B cell (primary cell): Measurements from ENCODE around the gene CSTF3. TPM values are rescaled to one million over a fixed set of nuclear protein-coding genes. Genes with fewer than 3 reads are reported as not detected.
"Not testable (repeated sequence)": the region's sequence is repeated elsewhere in the genome, so short reads cannot be mapped to it uniquely, and the experiment has no call there.

Experiments used
- ATAC-seq: fragments of 200-7000 bp; cut with Tn5 transposase; one replicate; pipeline ENCODE4 v1.10.0; 2021; ENCODE audit warnings: low read depth, mild to moderate bottlenecking, moderate number of reproducible peaks, moderate library complexity
- CTCF ChIA-PET: fragments of 350-600 bp; sonication (Branson Sonifier 250); formaldehyde crosslinking; loops from one replicate; lab custom pipeline; 2021; ENCODE audit warnings: antibody characterized with exemption, inconsistent platforms; lab: Charles Lee
- POLR2A ChIA-PET: fragments of 350-600 bp; sonication (Branson Sonifier 250); formaldehyde crosslinking; loops from one replicate; lab custom pipeline; 2021; ENCODE audit warnings: antibody characterized with exemption; lab: Charles Lee
- DNase-seq: peaks from one replicate; pipeline ENCODE4 v3.0.0; 2013
- H2AFZ ChIP-seq: 2 replicates; pipeline ENCODE4 v1.6.1; 2012; ENCODE audit warnings: mild to moderate bottlenecking, low read depth, low read length; ENCODE audit not compliant: insufficient read depth, poor library complexity, severe bottlenecking
- H3K27ac ChIP-seq, 2 donors: 1 replicate in 1 of 2; 2 replicates in 1 of 2; pipeline ENCODE4 v1.5.1; 2012 to 2013; ENCODE audit warnings: low read length in 2 of 2, mild to moderate bottlenecking in 2 of 2, moderate library complexity in 1 of 2
- H3K27me3 ChIP-seq, 4 experiments: fragments of 200-600 bp in 1 of 4; sonication (generic) in 1 of 4; replicated peaks in 1 of 4; 1 replicate in 2 of 4; 2 replicates in 2 of 4; pipeline versions ENCODE4 v1.6.1 to v1.7.0; 2013 to 2016; ENCODE audit warnings: low read length in 3 of 4, mild to moderate bottlenecking in 2 of 4, mixed read lengths in 1 of 4, moderate library complexity in 1 of 4; ENCODE audit not compliant: insufficient read depth in 4 of 4, control insufficient read depth in 3 of 4; ENCODE audit errors: control extremely low read depth in 1 of 4
- H3K36me3 ChIP-seq, 2 experiments: replicated peaks in 1 of 2; 1 replicate in 1 of 2; 2 replicates in 1 of 2; pipeline versions ENCODE4 v1.6.1 to v1.7.1; 2013; ENCODE audit warnings: low read length in 1 of 2; ENCODE audit not compliant: insufficient read depth in 2 of 2, control insufficient read depth in 1 of 2; ENCODE audit errors: control extremely low read depth in 1 of 2, extremely low read depth in 1 of 2
- H3K4me1 ChIP-seq, 2 donors: fragments of 200-600 bp in 1 of 2; sonication (generic) in 1 of 2; 1 replicate in 1 of 2; 2 replicates in 1 of 2; pipeline versions ENCODE4 v1.5.1 to v1.6.1; 2013 to 2017; ENCODE audit warnings: low read length in 2 of 2; ENCODE audit not compliant: control insufficient read depth in 2 of 2, insufficient read depth in 2 of 2
- H3K4me2 ChIP-seq: replicated peaks from 2 replicates; pipeline ENCODE3; 2012; ENCODE audit warnings: mild to moderate bottlenecking, low read depth, low read length; ENCODE audit not compliant: poor library complexity, severe bottlenecking
- H3K4me3 ChIP-seq, 5 experiments: fragments of 200-600 bp in 1 of 5; sonication (generic) in 1 of 5; 1 replicate in 3 of 5; 2 replicates in 2 of 5; pipeline versions ENCODE4 v1.5.1 to v1.7.0; 2011 to 2016; ENCODE audit warnings: low read length in 4 of 5, mild to moderate bottlenecking in 4 of 5, low read depth in 2 of 5, control low read depth in 1 of 5, moderate library complexity in 1 of 5; ENCODE audit not compliant: insufficient read depth in 1 of 5; ENCODE audit errors: control extremely low read depth in 1 of 5, extremely low read depth in 1 of 5
- H3K79me2 ChIP-seq: fragments of 200-600 bp; sonication (generic); one replicate; pipeline ENCODE4 v1.6.0; 2016; ENCODE audit warnings: low read length; ENCODE audit not compliant: control insufficient read depth, insufficient read depth
- H3K9ac ChIP-seq: fragments of 200-600 bp; sonication (generic); 2 replicates; pipeline ENCODE4 v1.6.1; 2017; ENCODE audit warnings: mild to moderate bottlenecking, low read length, moderate library complexity
- H3K9me3 ChIP-seq, 3 donors: one replicate each; pipeline versions ENCODE4 v1.6.1 to v1.7.1; 2013; ENCODE audit warnings: low read length in 2 of 3; ENCODE audit not compliant: control insufficient read depth in 2 of 3, insufficient read depth in 1 of 3; ENCODE audit errors: control extremely low read depth in 1 of 3
- H4K20me1 ChIP-seq: 2 replicates; pipeline ENCODE4 v1.6.0; 2012; ENCODE audit warnings: mild to moderate bottlenecking, low read length; ENCODE audit not compliant: insufficient read depth, control insufficient read depth, poor library complexity, severe bottlenecking
- H3K27ac Mint-ChIP-seq: one replicate; pipeline ENCODE4 v1.8.0; 2021; ENCODE audit warnings: mixed read lengths
- H3K27me3 Mint-ChIP-seq: one replicate; pipeline ENCODE4 v1.8.0; 2021; ENCODE audit warnings: mixed read lengths
- H3K4me1 Mint-ChIP-seq: one replicate; pipeline ENCODE4 v1.8.0; 2021; ENCODE audit warnings: mixed read lengths
- H3K4me3 Mint-ChIP-seq: one replicate; pipeline ENCODE4 v1.8.0; 2021; ENCODE audit warnings: mixed read lengths
- H3K9me3 Mint-ChIP-seq: one replicate; pipeline ENCODE4 v1.8.0; 2022; ENCODE audit warnings: mixed read lengths; ENCODE audit not compliant: insufficient read depth
- CTCF ChIP-seq: fragments of 200-600 bp; IDR thresholded peaks from one replicate; pipeline ENCODE4 v1.8.0; 2022; ENCODE audit warnings: antibody characterized with exemption, mild to moderate bottlenecking
- EZH2 ChIP-seq: IDR thresholded peaks from 2 replicates; pipeline ENCODE4 v1.6.1; 2012; ENCODE audit warnings: borderline replicate concordance, low read depth, mild to moderate bottlenecking, moderate library complexity, low read length; ENCODE audit not compliant: insufficient read depth, poor library complexity, severe bottlenecking
- WGBS: methylation state at CpG from one replicate; pipeline ENCODE4 v1.1.5; 2013; ENCODE audit warnings: missing lambda C conversion rate; ENCODE audit not compliant: insufficient coverage; 5-methylcytosine and 5-hydroxymethylcytosine counted together
- intact Hi-C: fragments of 100-400 bp; cut with micrococcal nuclease; formaldehyde crosslinking; loops from one replicate; pipeline ENCODE4 v1.10.0; 2022
- polyA plus RNA-seq: library from polyadenylated mRNA; depleted of rRNA; stranded (reverse); fragments of >200 nt; gene quantifications from 2 replicates; pipeline ENCODE4 v1.2.3, GENCODE V29; 2012
- total RNA-seq, 2 donors: library from RNA; stranded (reverse); fragments of 120-200 nt in 1 of 2; gene quantifications; 1 replicate in 1 of 2; 2 replicates in 1 of 2; pipeline versions ENCODE4 v1.2.3 to v1.2.4, GENCODE V29; 2013 to 2022

CSTF3 gene
- total and polyA plus RNA-seq, 2 donors (not counting 1 experiment from before 2014, with no cell fraction given) = 14.4 to 42.2 TPM

GRCh38 chr11:33052231-33052630 is 109.0 kb downstream of the CSTF3 start:
- no peak for DNase-seq
- ChIA-PET CTCF (interaction anchor here (1.5 to 3.5 kb wide), 2 partner anchors 13 to 14 kb away, joined by 5 to 12 read pairs; partner anchors contain the start of gene TCP11L1), POLR2A (interaction anchor here (1.6 kb wide), 1 partner anchor 160 kb away, joined by 9 read pairs; the partner anchor contains the start of gene QSER1)
- no peak for ATAC-seq
- peaks cover 8% of the 10 kb centered on the region for H3K4me1 Mint-ChIP-seq
- TF ChIP-seq EZH2 (no peak), CTCF (no peak)
- peak overlapping the region; percentile 42 for H2AFZ ChIP-seq
- H3K4me3 Mint-ChIP-seq = peak overlapping the region; percentile 18
- intact Hi-C loops = no loop called here
- peak overlapping the region; percentile 27 for H3K27ac Mint-ChIP-seq
- H3K27me3 ChIP-seq = no peaks in the 10 kb centered on the region
- no peaks in the 10 kb centered on the region for H3K27me3 Mint-ChIP-seq
- H3K4me3 ChIP-seq = no peak overlapping the region
- H4K20me1 ChIP-seq = no peaks in the 10 kb centered on the region
- peaks cover 0 to 3% of the 10 kb centered on the region in 2 donors for H3K4me1 ChIP-seq
- H3K9me3 ChIP-seq = no peaks in the 10 kb centered on the region
- peaks cover 0 to 13% of the 10 kb centered on the region in 2 experiments for H3K36me3 ChIP-seq
- H3K9ac ChIP-seq = no peak overlapping the region
- peak overlapping the region in 1 of 2 donors; percentile 41 for H3K27ac ChIP-seq
- H3K79me2 ChIP-seq = no peaks in the 10 kb centered on the region
- no CpG with 5 or more reads among the region's 2 CpGs for WGBS
- no peaks in the 10 kb centered on the region for H3K9me3 Mint-ChIP-seq
- peak overlapping the region; percentile 35 for H3K4me2 ChIP-seq

- not testable (repeated sequence) for H3K4me3 ChIP-seq, H3K27me3 Mint-ChIP-seq
Measured at GRCh38 chr11:33049565-33050408, 111.5 kb downstream of the CSTF3 start.

GRCh38 chr11:33048701-33049100 is 112.6 kb downstream of the CSTF3 start:
- WGBS = 100% methylated on average over 2 of the region's 6 CpGs
- H3K4me1 ChIP-seq, H3K4me3 Mint-ChIP-seq, H2AFZ ChIP-seq, H3K79me2 ChIP-seq, H3K27me3 ChIP-seq, H3K9me3 ChIP-seq, H3K4me2 ChIP-seq, H3K27me3 Mint-ChIP-seq, DNase-seq, ATAC-seq, H3K27ac ChIP-seq, intact Hi-C loops, H3K9ac ChIP-seq, H4K20me1 ChIP-seq, CTCF ChIA-PET, POLR2A ChIA-PET, H3K4me1 Mint-ChIP-seq, H3K9me3 Mint-ChIP-seq, H3K27ac Mint-ChIP-seq, H3K4me3 ChIP-seq: not testable (repeated sequence)
- peaks cover 3 to 22% of the 10 kb centered on the region in 2 experiments for H3K36me3 ChIP-seq

More at GRCh38 chr11:33049565-33050408, 111.5 kb downstream of the CSTF3 start:
- H3K79me2 ChIP-seq, DNase-seq, POLR2A ChIA-PET, H4K20me1 ChIP-seq, H3K4me3 Mint-ChIP-seq, H3K9me3 ChIP-seq, H3K9me3 Mint-ChIP-seq, H3K4me1 ChIP-seq, ATAC-seq, H3K27me3 ChIP-seq, intact Hi-C loops, H3K4me2 ChIP-seq, H3K9ac ChIP-seq, H3K27ac Mint-ChIP-seq, H2AFZ ChIP-seq, H3K4me1 Mint-ChIP-seq, H3K27ac ChIP-seq: not testable (repeated sequence)
- H3K36me3 ChIP-seq = peaks cover 0 to 18% of the 10 kb centered on the region in 2 experiments
- WGBS = no CpG with 5 or more reads among the region's 3 CpGs
- CTCF ChIA-PET = interaction anchor here (3.5 kb wide), 1 partner anchor 16 kb away, joined by 12 read pairs; no protein-coding TSS in a partner anchor
